Transverse colon (tissue), 4 donors: ENCODE measurements around the gene MGME1. TPM values are rescaled to one million over a fixed set of nuclear protein-coding genes. Genes with fewer than 3 reads are reported as not detected.

Source experiments
- DNase-seq: peaks from one replicate; pipeline ENCODE4 v3.0.0-alpha.2; 2019
- H3K27ac ChIP-seq, 4 donors: fragments of 200-600 bp; sonication (generic); 2 replicates each; pipeline ENCODE4 v1.5.1; 2016 to 2018; ENCODE audit warnings: inconsistent platforms in 4 of 4
- H3K27me3 ChIP-seq: fragments of 200-600 bp; sonication (generic); 2 replicates; pipeline ENCODE4 v1.5.1; 2017; ENCODE audit warnings: inconsistent platforms
- H3K36me3 ChIP-seq, 4 donors: fragments of 200-600 bp; sonication (generic); 2 replicates each; pipeline ENCODE4 v1.5.1; 2017 to 2019; ENCODE audit warnings: inconsistent platforms in 4 of 4
- H3K4me1 ChIP-seq, 4 donors: fragments of 200-600 bp; sonication (generic); 2 replicates each; pipeline ENCODE4 v1.5.1; 2017 to 2020; ENCODE audit warnings: inconsistent platforms in 4 of 4
- H3K4me3 ChIP-seq, 4 donors: fragments of 200-600 bp; sonication (generic); 1 replicate in 1 of 4; 2 replicates in 3 of 4; pipeline versions ENCODE4 v1.5.1 to v1.6.1; 2017 to 2019; ENCODE audit warnings: inconsistent platforms in 4 of 4
- H3K9me3 ChIP-seq, 2 donors: fragments of 200-600 bp; sonication (generic); 2 replicates each; pipeline ENCODE4 v1.5.1; 2017 to 2019; ENCODE audit warnings: inconsistent platforms in 2 of 2
- CTCF ChIP-seq, 5 experiments: fragments of 200-600 bp in 3 of 5; fragments of 450-650 bp in 2 of 5; sonication (generic) in 3 of 5; IDR thresholded peaks; 1 replicate in 2 of 5; 2 replicates in 3 of 5; pipeline ENCODE4 v1.5.1; 2016 to 2017; ENCODE audit warnings: antibody characterized with exemption in 5 of 5, inconsistent platforms in 3 of 5, mild to moderate bottlenecking in 2 of 5, moderate library complexity in 1 of 5
- EP300 ChIP-seq: sonication (generic); formaldehyde crosslinking; IDR thresholded peaks from one replicate; pipeline ENCODE4 v1.6.1; 2017; ENCODE audit warnings: antibody characterized with exemption, low read depth
- POLR2A ChIP-seq: fragments of 450-650 bp; IDR thresholded peaks from one replicate; pipeline ENCODE4 v1.6.1; 2016; ENCODE audit warnings: antibody characterized with exemption, mild to moderate bottlenecking, moderate library complexity
- POLR2AphosphoS5 ChIP-seq, 3 donors: sonication (generic); formaldehyde crosslinking; IDR thresholded peaks; one replicate each; pipeline ENCODE4 v1.6.1; 2016; ENCODE audit warnings: antibody characterized with exemption in 3 of 3
- WGBS, 2 donors: methylation state at CpG; one replicate each; pipeline ENCODE4 v1.1.5; 2018; ENCODE audit warnings: low coverage in 1 of 2; 5-methylcytosine and 5-hydroxymethylcytosine counted together
- in situ Hi-C, 4 donors: fragments of 200-750 bp; cut with MboI; loops; one replicate each; pipeline versions ENCODE4 v1.15.0 to v1.15.1; 2017; ENCODE audit warnings: low sequenced_read_pairs in 3 of 4, low pct_ligation_motif_present in 1 of 4, low pct_unique_long_range_greater_than_20kb in 1 of 4
- intact Hi-C: fragments of 100-400 bp; cut with DNase I; formaldehyde crosslinking; loops from one replicate; pipeline ENCODE4 v1.15.1; 2023; ENCODE audit warnings: low total_unique reads
- total RNA-seq, 4 donors: library from RNA; depleted of rRNA; stranded (reverse); fragments of >200 nt; gene quantifications; one replicate each; pipeline ENCODE4 v1.1.0, GENCODE V29; 2016

Gene MGME1
- total RNA-seq, 4 donors from 2014 or later, result 4.1 to 18.8 (median 14.3) TPM

GRCh38 chr20:17952692-17953684 lies 15.8 kb upstream of the MGME1 start:
- 86 to 94% methylated on average over 7 to 8 of the region's 8 CpGs for WGBS, 2 donors
- DNase-seq, result no peak
- Histone ChIP-seq H3K27ac (no peak overlapping the region), H3K4me3 (no peak overlapping the region), H3K27me3 (no peaks in the 10 kb centered on the region), H3K36me3 (peaks cover 0 to 66% (median 33%) of the 10 kb centered on the region in 4 donors), H3K4me1 (peaks cover 13 to 41% (median 22%) of the 10 kb centered on the region in 4 donors), H3K9me3 (no peaks in the 10 kb centered on the region)
- intact Hi-C loops, result no loop called here
- no peak for TF ChIP-seq EP300
- in situ Hi-C loops, result no loop called here

GRCh38 chr20:17953935-17954334 lies 14.9 kb upstream of the MGME1 start:
- no peak for DNase-seq
- WGBS, 2 donors, result 96 to 100% methylated on average over 2 to 5 of the region's 5 CpGs
- no peak overlapping the region for H3K4me3 ChIP-seq
- H3K4me1 ChIP-seq, result peaks cover 22 to 51% (median 32%) of the 10 kb centered on the region in 4 donors
- intact Hi-C loops, result no loop called here
- H3K27me3 ChIP-seq, result no peaks in the 10 kb centered on the region
- in situ Hi-C loops, result no loop called here
- no peak overlapping the region for H3K27ac ChIP-seq
- H3K36me3 ChIP-seq, result peaks cover 0 to 57% (median 29%) of the 10 kb centered on the region in 4 donors
- H3K9me3 ChIP-seq, result no peaks in the 10 kb centered on the region
- TF ChIP-seq POLR2A (no peak), POLR2AphosphoS5 (IDR thresholded peaks at IDR 0.05) (no peak), CTCF (IDR thresholded peaks at IDR 0.05) (no peak), EP300 (no peak)

GRCh38 chr20:17955302-17955701 lies 13.5 kb upstream of the MGME1 start:
- in situ Hi-C loops, result no loop called here
- no peak for DNase-seq
- H3K27ac ChIP-seq, result peak overlapping the region in 3 of 4 donors; percentile 56 to 100 (median 99)
- no peaks in the 10 kb centered on the region for H3K9me3 ChIP-seq
- no peak overlapping the region for H3K4me3 ChIP-seq
- intact Hi-C loops, result no loop called here
- H3K27me3 ChIP-seq, result no peaks in the 10 kb centered on the region
- peaks cover 0 to 43% (median 21%) of the 10 kb centered on the region in 4 donors for H3K36me3 ChIP-seq
- peaks cover 28 to 64% (median 45%) of the 10 kb centered on the region in 4 donors for H3K4me1 ChIP-seq
- TF ChIP-seq EP300 (no peak), POLR2A (no peak)
- 36 to 56% methylated on average over 3 of the region's 3 CpGs for WGBS, 2 donors

- H3K27me3 ChIP-seq, result no peaks in the 10 kb centered on the region
- intact Hi-C loops, result no loop called here
- 76 to 79% methylated on average over 3 to 8 of the region's 8 CpGs for WGBS, 2 donors
- in situ Hi-C loops, result no loop called here
- peaks cover 0 to 34% (median 16%) of the 10 kb centered on the region in 4 donors for H3K36me3 ChIP-seq
- no peak overlapping the region for H3K4me3 ChIP-seq
- TF ChIP-seq POLR2A (no peak), POLR2AphosphoS5 (IDR thresholded peaks at IDR 0.05) (no peak), EP300 (no peak), CTCF (IDR thresholded peaks at IDR 0.05) (no peak)
- no peaks in the 10 kb centered on the region for H3K9me3 ChIP-seq
- H3K27ac ChIP-seq, result peak overlapping the region in 2 of 4 donors; percentile 99 to 100
- H3K4me1 ChIP-seq, result peaks cover 35 to 69% (median 53%) of the 10 kb centered on the region in 4 donors
- DNase-seq, result no peak
These were observed 12.6 kb upstream of the MGME1 start for GRCh38 chr20:17956099-17956685.
